ENCODE results near the gene CCL17.
"Not testable (repeated sequence)": the region's sequence is repeated elsewhere in the genome, so short reads cannot be mapped to it uniquely, and the experiment has no call there.

The CCL17 gene

GRCh38 chr16:57432989-57433388 is 28.4 kb downstream of the CCL17 start:
- DNase-seq (ENCODE audit: low spot score) = no peak

- no peak for DNase-seq (ENCODE audit: low spot score)
Observed at GRCh38 chr16:57434003-57434402, 29.4 kb downstream of the CCL17 start.

- DNase-seq (ENCODE audit: low spot score) = no peak
Observed at GRCh38 chr16:57435838-57436237, 31.3 kb downstream of the CCL17 start.

- DNase-seq (ENCODE audit: low spot score) = not testable (repeated sequence)
Observed at GRCh38 chr16:57439947-57440346, 35.4 kb downstream of the CCL17 start.

- DNase-seq (ENCODE audit: low spot score) = not testable (repeated sequence)
Observed at GRCh38 chr16:57440551-57440950, 36.0 kb downstream of the CCL17 start.

GRCh38 chr16:57444711-57445110 is 40.1 kb downstream of the CCL17 start:
- peak; percentile 68 for DNase-seq (ENCODE audit: low spot score)

GRCh38 chr16:57445510-57445909 is 40.9 kb downstream of the CCL17 start:
- DNase-seq (ENCODE audit: low spot score) = no peak

- peak; percentile 60 for DNase-seq (ENCODE audit: low spot score)
Observed at GRCh38 chr16:57446531-57447185, 42.1 kb downstream of the CCL17 start.

GRCh38 chr16:57447186-57447962 is 42.8 kb downstream of the CCL17 start, which contains the start of the genes CIAPIN1 and COQ9:
Gene CIAPIN1 (minus strand): TSS chr16:57447385. CDS start chr16:57440928, 6,457 bp downstream.
Gene COQ9 (plus strand): TSS chr16:57447479. CDS start chr16:57447506, 27 bp downstream.
- peak; percentile 97 for DNase-seq (ENCODE audit: low spot score)

GRCh38 chr16:57452021-57452420 is 47.5 kb downstream of the CCL17 start:
- no peak for DNase-seq (ENCODE audit: low spot score)

GRCh38 chr16:57462209-57462977 is 57.8 kb downstream of the CCL17 start, which contains the start of gene POLR2C:
Gene POLR2C (plus strand): TSS chr16:57462679. CDS start chr16:57462725, 46 bp downstream.
- peak; percentile 96 for DNase-seq (ENCODE audit: low spot score)

- DNase-seq (ENCODE audit: low spot score) = peak; percentile 51
Observed at GRCh38 chr16:57462978-57463362, 58.4 kb downstream of the CCL17 start.

- DNase-seq (ENCODE audit: low spot score) = no peak
Observed at GRCh38 chr16:57464523-57464922, 60.0 kb downstream of the CCL17 start.
